Adrenal gland (tissue), 5 donors: Measurements from ENCODE around the gene SDHAF3.

ENCODE experiments used
- POLR2A ChIP-seq, 2 donors: fragments of 450-650 bp; IDR thresholded peaks; one replicate each; pipeline ENCODE4 v1.6.1; 2017; ENCODE audit warnings: antibody characterized with exemption in 2 of 2, mild to moderate bottlenecking in 2 of 2, moderate library complexity in 1 of 2
- TF ChIP-seq, protein P1 (sequence below), 6 experiments: fragments of 450-650 bp in 4 of 6; fragments of 200-600 bp in 2 of 6; sonication (generic) in 1 of 6; IDR thresholded peaks; 1 replicate in 5 of 6; 2 replicates in 1 of 6; pipeline versions ENCODE4 v1.5.1 to v1.8.0; 2016 to 2021; ENCODE audit warnings: antibody characterized with exemption in 6 of 6, mild to moderate bottlenecking in 2 of 6, moderate library complexity in 1 of 6
- donor health status: DM: no; HTN: no; CAD: no.

DNA sequence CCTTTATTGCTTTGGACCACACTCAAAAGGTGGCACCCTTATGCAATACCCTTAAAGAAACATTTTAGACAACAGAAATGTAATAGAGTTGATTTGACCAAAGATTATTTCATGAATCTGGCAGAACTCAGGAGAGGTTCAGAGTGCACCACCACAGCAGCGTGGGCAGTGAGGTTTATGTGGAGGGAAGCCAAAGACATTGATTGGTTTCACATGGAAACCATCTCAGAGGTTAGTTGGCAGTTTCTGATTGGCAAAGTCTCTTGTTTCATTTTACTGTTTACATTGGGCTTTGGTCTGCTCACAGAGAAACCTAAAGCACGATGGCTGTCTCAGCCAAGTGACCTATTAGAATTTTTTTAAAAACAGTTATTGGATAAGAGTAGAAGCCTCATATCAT lies 101.3 kb downstream of the SDHAF3 start:
- no peak for TF ChIP-seq POLR2A (IDR thresholded peaks at IDR 0.05)
- TF ChIP-seq, protein P1, sequence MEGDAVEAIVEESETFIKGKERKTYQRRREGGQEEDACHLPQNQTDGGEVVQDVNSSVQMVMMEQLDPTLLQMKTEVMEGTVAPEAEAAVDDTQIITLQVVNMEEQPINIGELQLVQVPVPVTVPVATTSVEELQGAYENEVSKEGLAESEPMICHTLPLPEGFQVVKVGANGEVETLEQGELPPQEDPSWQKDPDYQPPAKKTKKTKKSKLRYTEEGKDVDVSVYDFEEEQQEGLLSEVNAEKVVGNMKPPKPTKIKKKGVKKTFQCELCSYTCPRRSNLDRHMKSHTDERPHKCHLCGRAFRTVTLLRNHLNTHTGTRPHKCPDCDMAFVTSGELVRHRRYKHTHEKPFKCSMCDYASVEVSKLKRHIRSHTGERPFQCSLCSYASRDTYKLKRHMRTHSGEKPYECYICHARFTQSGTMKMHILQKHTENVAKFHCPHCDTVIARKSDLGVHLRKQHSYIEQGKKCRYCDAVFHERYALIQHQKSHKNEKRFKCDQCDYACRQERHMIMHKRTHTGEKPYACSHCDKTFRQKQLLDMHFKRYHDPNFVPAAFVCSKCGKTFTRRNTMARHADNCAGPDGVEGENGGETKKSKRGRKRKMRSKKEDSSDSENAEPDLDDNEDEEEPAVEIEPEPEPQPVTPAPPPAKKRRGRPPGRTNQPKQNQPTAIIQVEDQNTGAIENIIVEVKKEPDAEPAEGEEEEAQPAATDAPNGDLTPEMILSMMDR (IDR thresholded peaks at IDR 0.05) = no peak
